ENCODE results near the gene EIF5.
A peak's percentile ranks its signal among the peaks of the same experiment; 100 is the strongest.

EIF5 gene

GRCh38 chr14:103333754-103334643 lies at the start of gene EIF5:
EIF5 (plus strand) TSS chr14:103334237; CDS start chr14:103335861, 1,624 bp downstream.
- DNase-seq (ENCODE audit: low read depth, low spot score): peak; percentile 99
- in situ Hi-C loops (cut with HindIII; ENCODE audit: low sequenced_read_pairs): no loop called here
- TF ChIP-seq CTCF (IDR thresholded peaks at IDR 0.05; ENCODE audit: low read depth, low read length): peak; percentile 20
- H3K4me3 ChIP-seq (ENCODE audit: low read depth, low read length): peak within 1 kb of the TSS; percentile 93

- H3K4me3 ChIP-seq (ENCODE audit: low read depth, low read length): no peak overlapping the region
- no peak for TF ChIP-seq CTCF (IDR thresholded peaks at IDR 0.05; ENCODE audit: low read depth, low read length)
- DNase-seq (ENCODE audit: low read depth, low spot score): no peak
- in situ Hi-C loops (cut with HindIII; ENCODE audit: low sequenced_read_pairs): no loop called here
These were observed 49.2 kb upstream of the EIF5 start for GRCh38 chr14:103284574-103285467.

- no peak for DNase-seq (ENCODE audit: low read depth, low spot score)
- H3K4me3 ChIP-seq (ENCODE audit: low read depth, low read length): no peak overlapping the region
- in situ Hi-C loops (cut with HindIII; ENCODE audit: low sequenced_read_pairs): no loop called here
- TF ChIP-seq CTCF (IDR thresholded peaks at IDR 0.05; ENCODE audit: low read depth, low read length): no peak
These were observed 47.6 kb upstream of the EIF5 start for GRCh38 chr14:103286460-103286859.

- no peak for TF ChIP-seq CTCF (IDR thresholded peaks at IDR 0.05; ENCODE audit: low read depth, low read length)
- in situ Hi-C loops (cut with HindIII; ENCODE audit: low sequenced_read_pairs): no loop called here
- no peak for DNase-seq (ENCODE audit: low read depth, low spot score)
- H3K4me3 ChIP-seq (ENCODE audit: low read depth, low read length): no peak overlapping the region
These were observed 46.8 kb upstream of the EIF5 start for GRCh38 chr14:103286968-103287850.

GRCh38 chr14:103288076-103288766 lies 45.8 kb upstream of the EIF5 start:
- in situ Hi-C loops (cut with HindIII; ENCODE audit: low sequenced_read_pairs): no loop called here
- TF ChIP-seq CTCF (IDR thresholded peaks at IDR 0.05; ENCODE audit: low read depth, low read length): no peak
- H3K4me3 ChIP-seq (ENCODE audit: low read depth, low read length): no peak overlapping the region
- DNase-seq (ENCODE audit: low read depth, low spot score): no peak

All from astrocyte of the spinal cord (primary cell).